GM04504 (cell line): Measurements from ENCODE around the gene ALOX12.
"Not testable (repeated sequence)": the region's sequence is repeated elsewhere in the genome, so short reads cannot be mapped to it uniquely, and the experiment has no call there.

ENCODE experiments used
- DNase-seq: peaks from one replicate; pipeline ENCODE4 v3.0.0-alpha.2; 2012; ENCODE audit warnings: low read depth

ALOX12 gene, protein sequence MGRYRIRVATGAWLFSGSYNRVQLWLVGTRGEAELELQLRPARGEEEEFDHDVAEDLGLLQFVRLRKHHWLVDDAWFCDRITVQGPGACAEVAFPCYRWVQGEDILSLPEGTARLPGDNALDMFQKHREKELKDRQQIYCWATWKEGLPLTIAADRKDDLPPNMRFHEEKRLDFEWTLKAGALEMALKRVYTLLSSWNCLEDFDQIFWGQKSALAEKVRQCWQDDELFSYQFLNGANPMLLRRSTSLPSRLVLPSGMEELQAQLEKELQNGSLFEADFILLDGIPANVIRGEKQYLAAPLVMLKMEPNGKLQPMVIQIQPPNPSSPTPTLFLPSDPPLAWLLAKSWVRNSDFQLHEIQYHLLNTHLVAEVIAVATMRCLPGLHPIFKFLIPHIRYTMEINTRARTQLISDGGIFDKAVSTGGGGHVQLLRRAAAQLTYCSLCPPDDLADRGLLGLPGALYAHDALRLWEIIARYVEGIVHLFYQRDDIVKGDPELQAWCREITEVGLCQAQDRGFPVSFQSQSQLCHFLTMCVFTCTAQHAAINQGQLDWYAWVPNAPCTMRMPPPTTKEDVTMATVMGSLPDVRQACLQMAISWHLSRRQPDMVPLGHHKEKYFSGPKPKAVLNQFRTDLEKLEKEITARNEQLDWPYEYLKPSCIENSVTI

DNA sequence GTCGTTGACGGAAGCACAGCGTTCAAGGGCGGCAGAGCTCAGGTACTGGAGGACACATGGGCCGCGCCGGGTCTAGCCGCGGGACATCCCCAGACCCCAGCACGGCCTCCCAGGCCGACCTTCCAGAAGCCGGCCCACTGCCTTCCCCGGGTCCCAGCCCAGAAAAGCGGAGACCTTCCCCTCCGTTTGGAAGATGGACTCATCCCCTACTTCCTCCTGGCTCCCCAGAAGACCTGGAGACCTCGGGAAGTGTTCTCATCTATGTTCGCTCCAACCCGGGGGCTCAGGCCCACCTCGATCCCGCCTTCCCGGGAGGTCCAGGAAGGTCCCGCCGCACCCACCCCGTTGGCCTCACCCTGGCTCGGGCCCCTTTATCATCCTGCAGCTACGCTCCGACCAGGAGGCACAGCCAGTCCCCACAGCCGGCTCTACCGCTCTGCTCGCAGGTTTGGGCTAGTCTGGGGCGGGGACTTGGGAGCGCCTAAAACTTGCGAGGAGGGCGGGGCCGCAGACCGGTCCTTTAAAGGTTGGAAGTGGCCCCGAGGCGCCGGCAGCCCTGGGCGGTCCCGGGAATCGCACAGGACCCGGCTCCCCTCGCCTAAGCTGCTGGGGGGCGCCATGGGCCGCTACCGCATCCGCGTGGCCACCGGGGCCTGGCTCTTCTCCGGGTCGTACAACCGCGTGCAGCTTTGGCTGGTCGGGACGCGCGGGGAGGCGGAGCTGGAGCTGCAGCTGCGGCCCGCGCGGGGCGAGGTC lies at the start of gene ALOX12:
TSS of gene ALOX12 (plus strand) at position 550 of the 756 bp plus-strand sequence. CDS start at position 619, 69 bp downstream.
- DNase-seq = no peak

DNA sequence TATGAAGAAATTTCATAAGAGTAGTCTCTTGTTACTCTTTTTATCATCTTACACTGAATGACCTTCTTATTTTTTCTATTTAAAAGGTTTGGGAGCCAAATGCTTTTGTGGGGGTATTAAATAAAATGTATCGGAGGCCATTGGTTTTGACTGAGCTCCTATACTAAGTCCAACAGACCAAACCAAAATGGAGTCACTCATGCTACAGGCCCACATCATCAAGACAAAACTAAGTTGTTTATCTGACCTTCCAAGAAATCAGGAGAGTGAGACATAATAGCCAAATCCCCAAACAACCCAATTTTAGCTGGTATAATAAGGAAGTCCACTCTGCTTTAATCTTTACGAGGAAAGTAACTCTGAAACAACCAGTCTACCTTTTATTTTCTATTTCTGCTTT lies 48.1 kb upstream of the ALOX12 start:
- no peak for DNase-seq

DNA sequence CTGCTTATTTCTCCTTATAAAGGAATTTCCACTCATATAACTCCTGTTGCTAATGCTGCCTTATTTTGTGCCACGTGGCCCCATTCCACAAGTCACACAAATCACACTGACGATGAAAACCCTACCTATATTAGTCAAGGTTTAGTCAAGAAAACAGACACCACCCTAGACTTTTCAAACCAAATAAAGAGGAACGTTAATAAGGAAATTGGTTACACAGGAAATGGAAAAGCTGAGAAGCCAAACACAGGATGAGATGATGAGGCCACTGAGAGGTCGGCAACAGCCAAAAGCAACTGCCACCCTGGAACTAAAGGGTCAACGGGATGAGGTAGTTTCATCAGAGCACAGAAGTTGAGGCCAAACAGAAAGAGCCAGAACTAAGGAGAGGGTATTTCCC lies 47.3 kb upstream of the ALOX12 start:
- no peak for DNase-seq

DNA sequence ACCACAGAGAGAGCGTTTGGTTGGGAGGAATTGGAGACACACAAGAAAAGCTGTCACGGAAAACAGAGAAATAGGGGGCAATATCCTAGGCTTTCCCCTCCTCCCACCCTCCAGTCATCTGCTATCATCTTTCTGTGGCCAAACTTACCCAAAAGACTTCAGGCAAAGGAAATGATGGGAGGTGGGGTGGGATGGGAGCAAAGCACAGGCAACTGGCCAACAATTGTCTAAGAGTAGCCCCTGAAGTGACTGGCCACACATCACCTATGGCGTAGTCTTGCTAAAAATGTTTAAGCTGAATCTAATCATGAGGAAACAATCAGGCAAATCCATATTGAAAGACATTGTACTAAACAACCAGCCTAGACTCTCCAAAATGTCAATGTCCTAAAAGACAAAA lies 46.9 kb upstream of the ALOX12 start:
- no peak for DNase-seq

DNA sequence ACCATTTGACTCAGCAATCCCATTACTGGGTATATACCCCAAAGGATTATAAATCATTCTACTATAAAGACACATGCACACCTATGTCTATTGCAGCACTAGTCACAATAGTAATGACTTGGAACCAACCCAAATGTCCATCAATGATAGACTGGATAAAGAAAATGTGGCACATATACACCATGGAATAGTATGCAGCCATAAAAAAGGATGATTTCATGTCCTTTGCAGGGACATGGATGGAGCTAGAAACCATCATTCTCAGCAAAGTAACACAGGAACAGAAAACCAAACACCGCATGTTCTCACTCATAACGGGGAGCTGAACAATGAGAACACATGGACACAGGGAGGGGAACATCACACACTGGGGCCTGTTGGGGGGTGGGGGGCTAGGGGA lies 44.9 kb upstream of the ALOX12 start:
- not testable (repeated sequence) for DNase-seq

DNA sequence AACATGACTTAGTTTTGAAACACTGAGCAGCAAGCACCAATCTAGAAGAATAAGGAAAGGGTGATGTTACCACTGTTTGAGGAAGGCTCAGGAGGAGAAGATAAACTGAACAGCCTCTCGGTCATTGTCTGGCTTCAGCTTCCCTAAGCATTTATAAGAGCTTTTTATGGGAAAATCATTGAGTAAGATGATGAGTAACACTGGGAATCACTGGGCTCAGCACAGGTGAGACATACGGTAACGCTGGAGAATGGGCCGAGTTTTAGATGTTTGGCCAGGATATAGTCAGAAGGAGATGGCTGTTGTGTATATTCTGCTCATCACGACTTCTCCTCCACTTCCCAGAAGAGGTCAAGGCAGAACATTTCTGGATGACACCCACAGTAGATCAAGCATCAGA lies 42.2 kb upstream of the ALOX12 start:
- no peak for DNase-seq

DNA sequence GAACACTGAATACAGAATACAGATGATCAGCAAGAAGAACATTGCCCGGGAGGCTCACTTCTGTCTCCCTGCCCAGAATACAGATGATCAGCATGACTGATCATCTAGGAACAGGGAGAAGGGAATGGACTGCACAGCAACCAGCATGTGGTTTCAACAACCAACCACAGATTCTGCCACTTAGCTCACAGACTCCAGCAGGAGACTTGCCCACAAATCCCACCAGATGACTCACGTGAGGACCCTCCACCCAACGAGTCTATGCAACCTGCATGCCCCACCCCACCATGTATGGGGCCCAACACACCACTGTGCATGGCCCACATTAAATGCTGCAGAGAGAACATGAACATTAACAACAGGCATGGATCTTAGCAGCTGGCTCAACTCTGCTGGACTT lies 36.1 kb upstream of the ALOX12 start:
- DNase-seq = no peak

DNA sequence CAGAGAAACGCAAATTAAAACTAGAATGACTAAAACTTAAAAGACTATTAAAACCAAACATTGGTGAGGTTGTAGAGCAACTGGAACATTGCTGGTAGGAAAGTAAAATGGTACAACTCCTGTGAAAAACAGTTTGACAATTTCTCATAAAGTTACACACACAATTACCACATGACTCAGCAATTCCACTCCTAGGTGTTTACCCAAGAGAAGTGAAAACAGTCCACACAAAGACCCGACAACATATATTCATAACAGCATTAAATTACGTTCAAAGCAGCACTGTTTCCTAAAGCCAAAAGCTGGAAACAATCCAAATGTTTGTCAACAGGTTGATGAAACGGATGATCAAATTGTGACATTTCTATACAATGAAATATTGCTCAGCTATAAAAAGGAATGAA lies 26.5 kb upstream of the ALOX12 start:
- no peak for DNase-seq

DNA sequence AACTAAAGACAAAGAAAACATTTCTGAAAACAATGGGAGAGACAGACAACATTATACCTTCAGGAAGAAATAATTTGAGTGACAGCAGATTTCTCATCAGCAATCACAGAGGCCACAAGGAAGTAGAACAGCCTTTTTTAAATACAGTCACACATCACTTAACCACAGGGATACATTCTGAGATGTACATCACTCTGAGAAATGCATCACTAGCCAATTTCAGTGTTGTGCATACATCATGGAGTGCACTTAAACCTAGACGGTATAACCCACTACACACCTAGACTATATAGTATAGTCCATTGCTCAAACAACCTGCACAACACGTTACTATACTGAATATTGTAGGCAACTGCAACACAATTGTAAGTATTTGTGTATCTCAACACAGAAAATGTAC lies 24.9 kb upstream of the ALOX12 start:
- no peak for DNase-seq

DNA sequence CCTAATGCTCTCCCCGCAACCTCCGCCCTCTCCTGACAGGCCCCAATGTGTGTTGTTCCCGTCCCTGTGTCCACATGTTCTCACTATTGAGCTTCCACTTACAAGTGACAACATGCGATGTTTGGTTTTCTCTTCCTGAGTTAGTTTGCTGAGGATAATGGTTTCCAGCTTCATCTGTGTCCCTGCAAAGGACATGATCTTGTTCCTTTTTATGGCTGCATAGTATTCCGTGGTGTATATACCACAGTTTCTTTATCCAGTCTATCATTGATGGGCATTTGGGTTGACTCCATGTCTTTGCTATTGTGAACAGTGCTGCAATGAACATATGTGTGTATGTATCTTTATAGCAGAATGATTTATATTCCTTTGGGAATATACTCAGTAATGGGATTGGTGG lies 16.4 kb upstream of the ALOX12 start:
- not testable (repeated sequence) for DNase-seq

DNA sequence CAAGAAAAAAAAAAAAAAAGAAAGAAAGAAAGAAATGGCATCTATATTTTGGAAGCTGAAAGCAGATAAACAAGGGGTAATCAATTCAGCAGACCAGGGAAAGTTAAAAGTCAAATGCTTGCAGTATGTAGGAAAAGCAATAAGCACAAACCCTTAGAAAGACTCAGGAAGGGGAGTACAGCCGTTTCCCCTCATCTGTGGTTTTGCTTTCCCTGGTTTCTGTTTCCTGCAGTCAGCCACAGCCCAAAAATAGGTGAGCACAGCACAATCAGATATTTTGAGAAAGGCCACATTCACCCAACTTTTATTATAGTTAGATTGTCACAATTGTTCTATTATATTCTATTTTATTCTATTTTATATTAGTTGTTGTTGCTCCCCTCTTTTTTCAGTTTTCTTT lies 14.4 kb upstream of the ALOX12 start:
- DNase-seq = no peak

DNA sequence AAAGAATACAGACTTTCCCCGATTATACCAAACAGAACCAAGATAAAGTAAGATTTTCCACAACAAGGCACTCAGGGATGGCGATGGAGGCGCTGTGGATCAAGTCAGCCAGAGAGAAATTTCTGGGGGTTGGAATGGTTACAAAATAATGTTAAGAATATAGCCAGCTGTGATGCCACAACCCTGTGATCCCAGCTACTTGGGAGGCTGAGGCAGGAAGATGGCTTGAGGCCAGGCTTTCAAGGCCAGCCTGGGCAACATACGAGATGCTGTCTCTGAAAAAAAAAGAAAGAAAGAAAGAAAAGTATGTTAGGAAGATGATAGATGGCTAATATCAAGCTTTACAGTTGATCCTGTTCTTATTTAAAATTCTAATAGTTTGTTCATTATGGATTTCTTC lies 10.6 kb upstream of the ALOX12 start:
- no peak for DNase-seq

DNA sequence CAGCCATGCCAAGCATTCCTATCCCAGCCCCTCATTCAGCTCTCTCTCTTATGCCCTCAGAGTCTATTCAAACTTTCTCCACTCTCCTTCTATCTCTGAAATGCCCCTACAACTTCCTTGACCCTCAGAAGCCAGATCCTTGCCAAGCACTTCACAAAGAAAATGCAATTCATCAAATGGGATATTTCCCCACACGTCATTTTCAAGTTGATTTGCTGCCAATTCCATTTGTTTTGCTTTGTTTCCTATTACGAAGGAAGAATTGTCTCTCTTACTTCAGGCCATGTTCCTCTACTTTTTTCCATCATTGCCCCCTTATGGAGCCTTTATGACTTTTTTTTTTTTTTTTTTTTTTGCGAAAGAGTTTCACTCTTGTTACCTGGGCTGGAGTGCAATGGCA lies 9.2 kb upstream of the ALOX12 start:
- no peak for DNase-seq

DNA sequence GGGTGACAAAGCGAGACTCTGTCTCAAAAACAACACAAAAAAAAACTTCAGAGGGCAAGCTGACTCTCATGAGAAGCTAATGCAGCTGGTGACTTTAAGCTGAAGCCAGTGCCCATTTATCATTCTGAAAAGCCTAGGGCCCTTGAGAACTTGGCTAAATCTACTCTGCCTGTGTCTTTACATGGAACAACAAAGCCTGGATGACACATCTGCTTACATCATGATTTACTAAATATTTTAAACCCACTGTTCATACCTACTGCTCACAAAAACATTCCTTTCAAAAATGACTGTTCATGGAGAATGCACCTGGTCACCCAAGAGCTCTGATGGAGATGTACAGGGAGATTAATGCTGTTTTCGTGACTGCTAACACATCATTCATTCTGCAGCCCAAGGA lies 6.1 kb upstream of the ALOX12 start:
- no peak for DNase-seq

DNA sequence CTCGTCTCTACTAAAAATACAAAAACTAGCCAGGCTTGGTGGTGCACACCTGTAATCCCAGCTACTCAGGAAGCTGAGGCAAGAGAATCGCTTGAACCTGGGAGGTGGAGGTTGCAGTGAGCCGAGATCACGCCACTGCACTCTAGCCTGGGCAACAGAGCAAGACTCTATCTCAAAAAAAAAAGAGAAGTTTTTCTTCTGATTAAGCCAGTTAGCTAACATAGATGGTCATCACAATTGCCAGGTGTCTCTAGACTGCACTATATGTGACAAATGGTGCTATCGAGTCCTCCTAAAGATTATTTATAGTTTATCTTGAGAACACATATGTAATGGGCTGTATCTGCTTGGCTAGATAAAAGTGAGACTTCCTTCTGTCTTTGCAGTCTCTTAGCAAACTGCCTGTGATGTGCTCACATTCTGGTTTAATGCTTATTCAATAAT lies 2.2 kb upstream of the ALOX12 start:
- DNase-seq = not testable (repeated sequence)

DNA sequence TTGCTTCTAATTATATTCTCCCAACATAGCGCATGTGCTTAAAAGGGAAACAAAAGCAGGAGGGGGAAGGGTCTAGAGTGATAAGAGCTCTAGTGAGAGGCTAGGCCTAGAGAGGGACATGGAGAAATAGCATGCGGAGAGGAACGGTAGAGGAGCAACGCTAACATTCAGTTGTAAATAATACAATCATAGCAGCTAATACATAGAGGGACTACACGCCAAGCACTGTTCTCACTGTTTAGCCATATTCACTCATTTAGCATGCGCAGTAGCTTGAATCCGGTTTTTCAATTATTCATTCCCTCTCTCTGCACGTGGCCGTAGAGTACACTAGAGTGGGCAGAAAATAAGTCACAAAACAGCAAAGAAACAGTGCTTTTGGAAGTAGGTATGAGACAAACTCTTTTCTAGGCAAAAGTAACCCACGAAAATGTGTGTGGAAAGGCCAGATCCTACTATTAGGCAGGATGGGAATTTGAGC lies 1.7 kb upstream of the ALOX12 start:
- no peak for DNase-seq

DNA sequence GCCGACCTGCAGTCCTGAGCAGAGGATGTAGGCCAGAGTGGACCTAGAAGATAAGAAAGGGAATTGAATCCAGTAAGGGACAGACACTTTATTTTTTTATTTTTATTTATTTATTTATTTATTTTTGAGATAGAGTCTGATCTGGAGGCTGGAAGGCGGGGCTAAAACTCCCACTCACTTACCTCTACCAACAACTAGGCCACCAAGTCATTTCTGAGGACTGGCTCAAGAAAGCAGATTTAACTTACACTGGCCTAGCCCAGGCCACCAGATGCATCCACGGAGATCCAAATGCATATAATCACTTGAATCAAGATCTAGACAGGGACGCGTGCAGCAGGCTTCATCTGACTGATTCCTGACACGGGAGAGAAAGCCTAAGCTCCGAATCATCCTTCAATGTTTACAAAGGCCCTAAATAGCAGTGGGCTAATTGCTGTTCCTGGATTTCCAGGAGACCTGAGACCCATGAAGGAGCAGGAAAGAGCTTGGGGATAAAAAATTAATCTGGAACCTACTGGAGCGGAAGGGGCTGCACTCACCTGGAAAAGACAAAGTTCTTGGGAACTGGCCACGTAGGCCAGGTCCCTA lies 1.1 kb upstream of the ALOX12 start:
- no peak for DNase-seq

DNA sequence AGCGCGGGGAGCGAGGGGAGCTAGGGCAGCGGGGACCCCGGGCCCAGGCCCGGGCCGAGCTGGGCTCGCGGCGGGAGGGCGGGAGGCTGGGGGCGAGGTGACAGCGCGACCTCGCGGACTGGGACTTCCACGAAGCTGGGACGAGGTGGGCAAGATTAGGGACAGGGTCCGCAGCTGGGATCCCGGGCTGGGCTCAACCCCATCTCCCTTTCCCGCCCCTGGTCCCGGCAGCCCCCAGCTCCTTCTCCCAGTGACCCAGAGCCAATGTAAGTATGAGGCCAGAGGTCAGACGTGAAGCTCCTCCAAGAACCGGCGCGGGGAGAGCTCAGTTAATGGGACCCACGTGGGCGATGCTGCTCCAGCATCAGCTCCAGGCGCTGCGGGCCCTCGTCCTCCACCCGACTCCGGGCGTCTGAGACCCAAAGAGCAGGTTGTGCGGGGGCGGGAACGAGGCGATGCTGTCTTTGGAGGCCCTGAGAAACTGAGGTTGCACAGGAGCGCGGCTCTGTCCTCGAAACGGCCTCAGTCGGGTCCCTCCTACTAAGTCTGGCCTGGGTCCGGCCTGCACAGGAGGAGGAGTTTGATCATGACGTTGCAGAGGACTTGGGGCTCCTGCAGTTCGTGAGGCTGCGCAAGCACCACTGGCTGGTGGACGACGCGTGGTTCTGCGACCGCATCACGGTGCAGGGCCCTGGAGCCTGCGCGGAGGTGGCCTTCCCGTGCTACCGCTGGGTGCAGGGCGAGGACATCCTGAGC lies 585 bp downstream of the ALOX12 start:
- DNase-seq = no peak

DNA sequence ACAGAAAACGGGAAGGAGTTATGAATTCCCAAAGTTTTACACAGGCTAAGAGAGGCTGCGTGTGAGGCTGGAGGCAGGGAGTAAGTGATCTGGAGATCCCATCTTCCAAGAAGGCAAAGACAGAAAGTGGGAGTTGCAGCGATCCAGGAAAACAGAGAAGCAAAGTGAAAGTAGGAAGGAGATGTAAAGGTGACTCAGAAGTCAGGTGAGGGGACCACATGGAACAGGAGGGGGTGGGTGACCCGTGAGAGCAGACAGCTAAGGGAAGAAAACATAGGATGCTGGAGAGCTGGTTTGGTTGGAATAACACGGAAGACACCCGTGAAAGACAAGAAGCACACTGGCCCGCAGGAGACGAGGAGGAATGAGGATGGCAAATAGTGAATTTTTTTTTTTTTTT lies 1.3 kb downstream of the ALOX12 start:
- no peak for DNase-seq

DNA sequence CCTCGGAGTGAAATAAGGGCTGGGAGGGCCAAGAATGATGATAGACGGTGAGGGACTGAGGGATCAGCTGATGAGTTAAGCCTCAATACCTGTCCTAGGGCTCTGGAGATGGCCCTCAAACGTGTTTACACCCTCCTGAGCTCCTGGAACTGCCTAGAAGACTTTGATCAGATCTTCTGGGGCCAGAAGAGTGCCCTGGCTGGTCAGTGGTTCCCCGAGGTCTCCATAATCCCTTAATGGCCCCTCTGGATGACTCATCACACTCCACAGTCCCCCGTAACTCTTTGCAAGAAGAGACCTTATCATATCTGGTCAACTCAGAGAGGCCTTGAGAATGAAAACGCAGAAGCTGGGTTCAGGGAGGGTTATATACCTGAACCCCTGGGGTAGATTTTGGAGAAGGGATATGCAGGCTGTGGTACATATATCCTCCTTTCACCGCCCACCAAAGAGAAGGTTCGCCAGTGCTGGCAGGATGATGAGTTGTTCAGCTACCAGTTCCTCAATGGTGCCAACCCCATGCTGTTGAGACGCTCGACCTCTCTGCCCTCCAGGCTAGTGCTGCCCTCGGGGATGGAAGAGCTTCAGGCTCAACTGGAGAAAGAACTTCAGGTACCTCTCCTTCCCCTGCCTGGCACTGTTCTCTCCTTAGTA lies 3.1 kb downstream of the ALOX12 start:
- DNase-seq = no peak

DNA sequence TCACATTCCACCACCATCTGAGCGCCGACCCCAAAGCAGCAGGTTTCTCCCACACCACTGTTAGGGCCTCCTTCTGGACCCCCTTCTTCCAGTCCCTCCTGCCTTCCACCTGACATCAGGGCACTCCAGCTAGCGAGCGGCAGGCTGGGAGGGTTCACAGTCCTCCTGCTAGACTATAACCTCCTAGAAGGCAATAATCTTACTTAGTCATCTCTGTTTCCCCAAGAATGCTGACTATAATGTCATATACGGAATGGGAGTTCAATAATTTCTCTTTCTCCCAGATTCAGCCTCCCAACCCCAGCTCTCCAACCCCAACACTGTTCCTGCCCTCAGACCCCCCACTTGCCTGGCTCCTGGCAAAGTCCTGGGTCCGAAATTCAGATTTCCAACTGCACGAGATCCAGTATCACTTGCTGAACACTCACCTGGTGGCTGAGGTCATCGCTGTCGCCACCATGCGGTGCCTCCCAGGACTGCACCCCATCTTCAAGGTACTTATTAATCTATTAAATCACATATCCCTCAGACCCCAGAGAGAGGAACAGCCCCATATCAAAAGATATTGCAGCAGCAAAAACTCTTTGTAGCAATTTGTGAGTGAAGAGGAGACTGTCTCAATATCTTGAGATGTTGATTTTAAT lies 5.6 kb downstream of the ALOX12 start:
- DNase-seq = no peak
